Activated T-cell treated with anti-CD3 and anti-CD28 coated beads for 48 hours (primary cell): ENCODE results near the gene CREB3L2.

Source experiments
- DNase-seq: peaks from one replicate; pipeline ENCODE4 v3.0.0-alpha.2; 2020; ENCODE audit warnings: low read depth

The CREB3L2 gene

DNA sequence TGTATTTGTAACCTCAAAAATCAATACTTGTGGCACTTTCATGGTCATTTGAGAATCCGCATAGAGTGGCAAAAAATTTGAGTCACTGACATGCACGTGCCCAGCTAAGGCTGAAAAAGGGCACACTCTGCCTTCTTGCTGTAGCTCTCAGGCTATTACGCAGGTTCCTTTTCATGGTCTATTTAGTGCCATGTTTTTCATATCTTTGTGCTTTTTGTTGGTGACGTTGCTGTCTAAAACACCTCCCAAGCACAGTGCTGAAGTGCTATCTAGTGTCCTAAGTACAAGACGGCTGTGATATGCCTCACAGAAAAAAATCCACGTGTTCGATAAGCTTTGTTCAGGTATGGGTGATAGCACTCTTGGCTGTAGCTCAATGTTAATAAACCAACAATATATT lies 50.9 kb downstream of the CREB3L2 start:
- DNase-seq: no peak

- no peak for DNase-seq
These were observed 51.6 kb downstream of the CREB3L2 start for GRCh38 chr7:137950263-137950621.

DNA sequence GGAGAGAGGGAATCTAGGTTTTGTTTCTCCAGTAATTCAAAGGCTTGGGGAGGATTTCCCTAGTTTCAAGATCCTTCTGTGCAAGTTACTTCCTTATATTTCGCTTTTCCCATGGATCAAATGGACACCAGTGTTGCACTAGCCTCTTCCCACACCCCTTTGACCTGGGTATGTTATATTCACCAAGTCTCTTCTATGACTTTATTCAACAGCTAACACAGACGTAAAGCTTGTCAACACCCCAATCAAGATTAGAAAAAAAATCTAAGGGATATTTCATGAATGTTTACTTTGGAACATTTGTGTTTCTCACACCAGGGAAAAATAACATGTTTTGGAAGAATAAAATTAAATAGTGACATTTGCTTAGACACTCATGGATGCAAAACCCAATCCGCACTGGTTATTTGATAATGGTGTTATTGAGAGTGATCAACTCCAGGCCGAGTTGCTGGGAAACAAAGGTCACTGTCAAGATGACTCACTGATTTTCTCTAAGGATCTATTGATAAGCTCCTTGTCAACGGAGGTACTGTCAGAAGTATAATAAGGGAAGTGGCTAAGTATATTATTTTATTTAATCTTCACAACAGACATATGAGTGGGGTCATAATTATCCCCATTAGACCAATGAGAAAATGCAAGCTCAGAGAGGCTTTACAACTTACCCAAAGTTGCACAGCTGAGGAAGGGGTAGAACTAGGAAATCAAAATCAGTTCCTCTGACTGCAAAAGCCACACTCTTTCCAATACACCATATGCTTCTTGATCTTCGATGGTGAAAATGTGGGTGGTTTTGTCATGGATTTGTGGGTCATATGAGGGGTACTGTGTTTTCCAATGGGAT lies 52.2 kb downstream of the CREB3L2 start:
- no peak for DNase-seq

DNA sequence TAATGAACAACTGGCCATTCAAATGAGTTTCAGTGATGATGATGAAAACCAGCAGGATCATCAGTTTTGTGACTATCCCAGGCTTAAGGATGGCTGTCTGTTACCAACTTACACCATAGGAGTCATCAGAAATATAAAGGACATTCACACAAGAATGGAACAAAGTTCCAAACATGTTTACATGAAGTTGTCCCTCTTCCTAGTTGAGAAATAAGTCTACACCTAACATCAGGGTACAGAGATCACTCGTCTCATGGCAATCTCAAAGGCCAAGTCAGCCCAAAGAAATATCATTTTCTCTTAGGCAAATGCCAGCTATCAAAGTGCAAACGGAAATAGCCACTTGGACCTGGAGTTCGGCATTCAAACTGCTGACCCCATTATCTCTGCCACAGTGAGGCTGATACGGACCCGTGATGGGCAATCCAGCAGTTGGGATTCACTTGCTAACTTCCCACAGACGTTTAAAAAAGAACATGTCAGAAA lies 53.0 kb downstream of the CREB3L2 start:
- no peak for DNase-seq

DNA sequence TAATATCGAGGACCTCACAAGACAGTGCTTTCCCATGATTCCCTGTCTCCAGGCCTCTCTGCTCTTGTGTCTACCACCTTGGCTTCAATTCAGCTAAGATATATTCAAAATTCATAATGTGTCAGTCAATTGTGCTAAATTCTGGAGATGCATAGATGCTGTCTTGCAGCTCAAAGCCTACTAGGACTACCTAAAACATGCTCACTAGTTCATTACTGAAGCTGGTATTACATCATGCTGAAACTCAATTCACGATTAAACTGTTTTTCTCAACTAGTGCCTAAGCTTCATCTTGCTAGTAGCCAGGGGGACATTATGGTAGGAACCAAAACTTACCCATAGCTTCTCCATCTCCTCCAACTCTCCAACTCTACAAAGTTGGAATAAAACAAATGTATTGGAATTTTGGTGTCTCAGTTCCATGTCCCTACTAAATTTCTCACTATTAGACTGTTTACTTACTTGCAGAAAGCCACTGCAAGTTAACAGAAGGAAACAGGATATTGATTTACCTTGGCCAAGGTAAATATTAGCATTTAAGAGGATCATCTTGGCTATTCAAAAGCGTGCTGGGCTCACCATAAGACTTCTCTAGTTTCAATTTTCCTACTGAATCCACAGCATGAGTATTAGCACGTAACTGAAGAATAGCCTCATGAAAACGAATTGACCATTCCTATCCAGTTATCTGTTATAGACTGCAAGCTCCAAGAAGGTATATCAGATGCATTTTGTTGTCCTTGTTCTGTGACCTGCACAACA lies 53.6 kb downstream of the CREB3L2 start:
- DNase-seq: no peak

DNA sequence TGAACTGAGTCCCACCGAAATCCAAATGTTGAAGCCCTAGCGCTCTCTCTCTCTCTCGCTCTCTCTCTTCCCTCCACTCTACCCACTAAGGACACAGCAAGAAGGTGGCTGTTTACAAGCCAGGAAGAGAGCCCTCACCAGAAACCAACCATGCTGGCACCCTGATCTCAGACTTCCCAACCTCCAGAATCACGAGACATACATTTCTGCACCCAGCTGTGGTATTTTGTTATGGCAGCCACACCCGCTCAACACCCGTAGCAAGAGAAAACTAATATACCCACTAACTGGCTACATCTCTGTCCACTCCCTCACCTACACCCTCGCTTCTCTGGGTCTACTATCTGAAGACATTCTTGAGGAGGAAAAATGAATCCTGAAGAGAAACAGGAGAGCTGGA lies 54.8 kb downstream of the CREB3L2 start:
- no peak for DNase-seq

DNA sequence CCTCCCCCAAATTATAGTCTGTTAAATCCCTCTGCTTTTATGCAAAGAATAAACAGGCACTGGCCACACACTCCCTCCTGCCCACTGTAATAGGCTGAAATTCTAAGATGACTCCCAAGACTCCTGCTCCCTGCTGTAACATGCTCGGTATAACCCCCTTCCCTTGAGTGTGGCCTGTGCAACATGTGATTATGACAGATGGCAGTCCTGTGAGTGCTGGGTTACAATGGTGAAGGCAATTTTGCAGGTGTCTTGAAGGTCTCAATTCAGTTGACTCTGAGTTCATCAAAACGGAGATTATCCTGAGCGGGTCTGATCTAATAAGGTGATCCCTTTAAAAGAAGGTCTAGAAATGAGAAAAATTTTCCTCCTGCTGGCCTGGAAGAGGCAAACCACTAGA lies 55.9 kb downstream of the CREB3L2 start:
- DNase-seq: no peak

GRCh38 chr7:137944168-137944567 lies 57.7 kb downstream of the CREB3L2 start:
- DNase-seq: no peak

DNA sequence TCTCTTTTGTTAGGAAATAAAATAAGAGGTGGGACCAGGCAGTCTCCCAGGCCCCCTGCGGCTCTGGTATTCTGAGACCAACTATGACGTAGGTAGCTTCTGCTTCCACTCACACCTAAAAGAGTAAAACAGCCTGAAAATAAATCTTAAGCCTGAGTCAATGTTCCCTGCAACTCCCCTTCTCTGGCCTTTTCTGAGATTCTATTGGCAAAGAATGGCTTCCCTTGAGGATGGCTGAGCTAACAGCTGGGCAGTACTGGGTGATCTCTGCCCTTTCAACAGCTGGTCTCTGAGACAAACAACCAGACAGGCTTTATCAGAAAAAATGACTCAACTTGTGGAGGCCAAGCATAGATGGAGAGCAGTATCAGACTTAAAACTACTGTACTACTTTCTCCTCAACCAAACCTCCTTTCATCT lies 58.7 kb downstream of the CREB3L2 start:
- DNase-seq: no peak

DNA sequence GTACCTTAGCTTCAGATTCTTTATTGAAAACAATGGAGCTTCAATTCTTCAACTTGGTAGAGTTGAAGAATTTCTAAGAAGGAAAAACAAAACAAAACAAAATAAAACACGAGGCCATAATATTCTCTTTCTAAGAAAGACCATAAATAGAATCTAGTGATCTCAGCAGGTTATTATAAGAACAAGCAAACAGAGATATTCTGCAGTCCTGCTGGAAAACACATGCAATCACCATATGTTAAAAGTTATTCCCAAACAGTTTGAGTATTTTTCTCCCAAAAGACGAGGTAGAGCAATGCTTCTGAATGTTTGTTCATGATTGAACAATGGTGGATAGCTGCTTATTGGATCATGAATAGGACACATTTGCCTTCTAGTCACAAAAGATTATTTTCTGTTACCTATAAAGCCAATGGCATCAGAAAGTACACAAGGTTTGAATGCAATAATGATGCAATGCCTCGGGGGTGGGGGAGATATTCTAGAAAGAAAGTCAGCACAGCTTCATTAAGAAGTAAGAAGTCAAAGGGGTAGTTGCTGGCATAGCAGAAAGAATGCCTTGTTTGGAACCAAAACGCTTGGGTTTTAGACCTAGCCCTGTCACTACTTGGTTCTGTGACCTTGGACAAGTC lies 59.3 kb downstream of the CREB3L2 start:
- DNase-seq: no peak

GRCh38 chr7:137940656-137941518 lies 61.0 kb downstream of the CREB3L2 start:
- no peak for DNase-seq

DNA sequence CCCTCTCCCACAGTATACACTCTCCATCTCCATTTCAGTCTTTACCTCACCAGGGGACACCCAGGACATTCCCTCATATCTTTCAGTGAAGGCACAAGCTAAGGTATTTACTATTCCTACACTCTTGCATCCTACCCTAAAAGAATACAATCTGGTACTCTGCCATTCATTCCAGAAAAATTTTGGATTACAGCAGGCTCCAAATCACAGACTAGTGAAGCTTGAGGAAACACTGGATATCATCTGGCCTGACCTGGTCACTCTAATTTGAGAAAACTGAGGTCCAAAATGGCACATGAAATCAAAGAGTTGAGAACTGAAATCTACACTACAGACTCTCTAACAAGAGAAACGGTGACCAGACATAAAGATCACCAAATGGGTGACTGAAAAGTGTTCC lies 61.7 kb downstream of the CREB3L2 start:
- no peak for DNase-seq

- no peak for DNase-seq
These were observed 64.7 kb downstream of the CREB3L2 start for GRCh38 chr7:137937202-137937560.

DNA sequence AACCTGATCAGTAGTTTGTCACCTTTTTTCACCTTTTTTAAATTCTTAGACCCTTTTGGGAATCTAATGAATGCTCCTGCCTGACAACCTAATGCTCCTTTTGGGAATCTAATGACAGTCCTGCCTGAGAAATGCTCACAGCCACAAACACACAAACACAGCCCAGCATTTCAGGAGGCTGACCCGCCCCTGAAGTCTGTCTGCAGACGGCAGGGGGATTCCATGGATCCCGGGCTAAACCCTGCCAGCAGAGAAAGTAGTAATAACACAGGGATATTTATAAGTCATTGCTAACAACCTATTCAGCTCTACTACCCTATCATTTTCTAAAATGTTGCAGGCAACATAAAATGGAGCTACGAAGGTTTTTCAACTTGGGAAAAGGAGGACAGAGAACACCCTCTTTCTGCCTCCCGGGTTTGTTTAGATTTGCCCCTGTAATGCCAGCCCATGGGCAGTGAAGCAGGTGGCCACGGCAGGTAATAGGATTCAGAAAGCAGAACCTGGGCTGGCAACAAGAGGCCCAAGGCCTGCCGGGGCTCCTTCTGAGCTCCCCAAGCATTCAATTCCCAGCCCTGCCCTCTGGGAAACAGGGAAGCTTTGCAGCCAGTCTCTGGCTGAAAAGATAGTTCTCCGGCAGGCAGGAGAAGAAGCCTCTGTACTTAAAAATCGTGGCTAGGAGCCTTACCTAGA lies 65.2 kb downstream of the CREB3L2 start:
- no peak for DNase-seq

DNA sequence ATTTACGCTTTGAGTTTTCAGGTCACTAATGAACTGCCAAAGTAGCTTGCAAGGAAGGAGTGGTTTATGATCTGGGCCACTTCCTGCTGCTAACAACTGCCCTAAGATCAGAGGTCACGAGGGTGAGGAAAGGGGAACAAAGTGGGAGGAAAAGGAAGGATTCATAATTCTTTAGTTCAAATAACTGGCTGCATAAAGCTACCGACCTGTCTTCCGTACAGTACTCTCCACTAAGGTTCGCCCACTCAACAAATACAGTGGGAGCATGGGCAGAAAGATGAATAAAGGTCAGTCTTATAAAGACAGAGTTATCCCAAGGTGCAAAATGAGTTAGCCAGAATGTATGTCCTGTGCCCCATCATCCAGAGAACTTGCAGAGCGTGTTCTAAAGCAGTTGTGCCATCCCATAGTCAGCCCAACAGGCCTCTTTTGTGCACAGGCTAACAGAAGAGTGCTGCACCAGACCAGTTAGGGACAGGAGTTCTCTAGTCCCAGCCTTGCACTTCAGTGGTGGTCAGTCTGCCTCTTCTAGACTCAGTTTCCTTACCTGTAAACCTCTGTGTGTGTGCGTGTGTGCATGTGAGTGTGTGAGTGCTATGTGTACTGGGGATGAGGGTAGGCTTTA lies 65.9 kb downstream of the CREB3L2 start:
- no peak for DNase-seq

- no peak for DNase-seq
These were observed 66.7 kb downstream of the CREB3L2 start for GRCh38 chr7:137934941-137935883.

GRCh38 chr7:137934176-137934826 lies 67.6 kb downstream of the CREB3L2 start:
- no peak for DNase-seq

- no peak for DNase-seq
These were observed 68.4 kb downstream of the CREB3L2 start for GRCh38 chr7:137933270-137934017.
